Pancreas (tissue), 10 donors: Measurements from ENCODE around the gene TMEM250. TPM values are rescaled to one million over a fixed set of nuclear protein-coding genes. Genes with fewer than 3 reads are reported as not detected.

Experiments
- ATAC-seq, 4 donors: fragments of 200-7000 bp; cut with Tn5 transposase; one replicate each; pipeline versions ENCODE4 v1.8.0 to v1.9.1; 2020; ENCODE audit warnings: mild to moderate bottlenecking in 4 of 4, moderate library complexity in 4 of 4
- DNase-seq, 6 donors: peaks; one replicate each; pipeline ENCODE4 v3.0.0-alpha.2; 2020
- FAIRE-seq: peaks from 2 replicates; lab custom pipeline; 2012; peaks lifted over from hg19 to GRCh38; lab: Jason Lieb, UNC
- H3K27ac ChIP-seq, 4 donors: fragments of 200-600 bp; sonication (generic); 1 replicate in 3 of 4; 2 replicates in 1 of 4; pipeline versions ENCODE4 v1.5.0 to v1.8.0; 2020
- H3K27me3 ChIP-seq, 4 donors: fragments of 200-600 bp; one replicate each; pipeline ENCODE4 v1.8.0; 2021
- H3K36me3 ChIP-seq, 3 donors: fragments of 200-600 bp; sonication (generic) in 1 of 3; one replicate each; pipeline versions ENCODE4 v1.5.0 to v1.8.0; 2020 to 2021
- H3K4me1 ChIP-seq, 3 donors: fragments of 200-600 bp; one replicate each; pipeline ENCODE4 v1.8.0; 2021
- H3K4me3 ChIP-seq, 4 donors: fragments of 200-600 bp; sonication (generic) in 2 of 4; one replicate each; pipeline versions ENCODE4 v1.5.0 to v1.8.0; 2020 to 2021
- H3K9me3 ChIP-seq, 4 donors: fragments of 200-600 bp; one replicate each; pipeline ENCODE4 v1.8.0; 2021
- CTCF ChIP-seq, 4 donors: fragments of 200-600 bp; sonication (generic) in 3 of 4; IDR thresholded peaks; one replicate each; pipeline versions ENCODE4 v1.5.0 to v1.8.0; 2021; ENCODE audit warnings: antibody characterized with exemption in 4 of 4
- WGBS, 2 donors: extraction: QIAGEN DNeasy Blood & Tissue Kit; methylation state at CpG; one replicate each; pipeline ENCODE4 v1.1.7; 2013; 5-methylcytosine and 5-hydroxymethylcytosine counted together
- intact Hi-C, 3 donors: fragments of 100-400 bp; cut with DNase I; formaldehyde crosslinking; loops; one replicate each; pipeline versions ENCODE4 v1.11.1 to v1.14.2; 2022
- polyA plus RNA-seq, 2 donors: library from polyadenylated mRNA; stranded (reverse); fragments of 200-250 nt; gene quantifications; one replicate each; pipeline ENCODE4 v1.2.3, GENCODE V29; 2013
- total RNA-seq, 6 donors: library from RNA; stranded (reverse); fragmentation: NEBNext Ultra II Directional in 4 of 6; extraction: Animal tissue kit (Norgen Biotek cat#: 25700) in 4 of 6; gene quantifications; one replicate each; pipeline versions ENCODE4 v1.2.1 to v1.2.4, GENCODE V29; 2021 to 2023
- donor health status: healthy with polysubstance abuse.
- donor health status: DM: no; HTN: no; CAD: no; lungs with moderate emphysema.
- donor health status: DM: no; HTN: no; CAD: no.
- donor health status: control.
- donor health status: control.
- donor health status: Bipolar disorder and iron deficiency.
- donor health status: DM: yes; HTN: yes; CAD: no.
- donor health status: DM: no; HTN: no; CAD: no.
- donor health status: DM: no; HTN: no; CAD: no.
- donor health status: DM: yes; HTN: yes; CAD: no.

Gene TMEM250
- total and polyA plus RNA-seq, 8 donors, result 8.0 to 17.8 (median 11.8) TPM

GRCh38 chr9:136088481-136088938, 30.2 kb downstream of the TMEM250 start:
- Histone ChIP-seq H3K4me1 (peaks cover 8 to 25% (median 11%) of the 10 kb centered on the region in 3 donors), H3K9me3 (no peaks in the 10 kb centered on the region), H3K27ac (no peak overlapping the region), H3K36me3 (no peaks in the 10 kb centered on the region), H3K27me3 (no peaks in the 10 kb centered on the region), H3K4me3 (no peak overlapping the region)
- WGBS, 2 donors, result 82 to 84% methylated on average over 15 of the region's 15 CpGs
- intact Hi-C loops, result no loop called here
- no peak for FAIRE-seq
- no peak for TF ChIP-seq CTCF (IDR thresholded peaks at IDR 0.05)
- ATAC-seq, result no peak
- peak in 3 of 6 donors; percentile 24 to 67 (median 43) for DNase-seq

- Histone ChIP-seq H3K27me3 (no peaks in the 10 kb centered on the region), H3K27ac (no peak overlapping the region), H3K9me3 (no peaks in the 10 kb centered on the region), H3K36me3 (no peaks in the 10 kb centered on the region), H3K4me1 (peaks cover 5 to 25% (median 8%) of the 10 kb centered on the region in 3 donors), H3K4me3 (no peak overlapping the region)
- WGBS, 2 donors, result 73 to 78% methylated on average over 24 of the region's 24 CpGs
- intact Hi-C loops, result no loop called here
- ATAC-seq (no peak), DNase-seq (peak in 4 of 6 donors; percentile 14 to 63 (median 38)), FAIRE-seq (no peak)
- no peak for TF ChIP-seq CTCF (IDR thresholded peaks at IDR 0.05)
These were observed 30.8 kb downstream of the TMEM250 start for GRCh38 chr9:136087741-136088480.

- H3K27ac ChIP-seq, result no peak overlapping the region
These were observed 31.5 kb downstream of the TMEM250 start for GRCh38 chr9:136086951-136087740.

GRCh38 chr9:136086213-136086881, 32.3 kb downstream of the TMEM250 start:
- Histone ChIP-seq H3K4me1 (peaks cover 8 to 24% (median 10%) of the 10 kb centered on the region in 3 donors), H3K27ac (peak overlapping the region in 1 of 4 donors; percentile 28), H3K27me3 (no peaks in the 10 kb centered on the region), H3K4me3 (no peak overlapping the region), H3K36me3 (no peaks in the 10 kb centered on the region), H3K9me3 (no peaks in the 10 kb centered on the region)
- ATAC-seq (peak; percentile 7 to 29 (median 26)), DNase-seq (peak in 3 of 6 donors; percentile 51 to 80 (median 61)), FAIRE-seq (no peak)
- no peak for TF ChIP-seq CTCF (IDR thresholded peaks at IDR 0.05)
- intact Hi-C loops, result no loop called here
- 68 to 75% methylated on average over 22 to 24 of the region's 24 CpGs for WGBS, 2 donors

More at GRCh38 chr9:136086951-136087740, 31.5 kb downstream of the TMEM250 start:
- no peak for ATAC-seq
- intact Hi-C loops, result no loop called here
- peaks cover 6 to 22% (median 8%) of the 10 kb centered on the region in 3 donors for H3K4me1 ChIP-seq
- no peaks in the 10 kb centered on the region for H3K9me3 ChIP-seq
- DNase-seq, result peak in 4 of 6 donors; percentile 12 to 67 (median 40)
- H3K27me3 ChIP-seq, result no peaks in the 10 kb centered on the region
- no peak for FAIRE-seq
- TF ChIP-seq CTCF (IDR thresholded peaks at IDR 0.05), result no peak
- WGBS, 2 donors, result 88 to 92% methylated on average over 17 to 21 of the region's 21 CpGs
- H3K36me3 ChIP-seq, result no peaks in the 10 kb centered on the region
- no peak overlapping the region for H3K4me3 ChIP-seq
